Measurements from ENCODE around the gene UBLCP1.

DNA sequence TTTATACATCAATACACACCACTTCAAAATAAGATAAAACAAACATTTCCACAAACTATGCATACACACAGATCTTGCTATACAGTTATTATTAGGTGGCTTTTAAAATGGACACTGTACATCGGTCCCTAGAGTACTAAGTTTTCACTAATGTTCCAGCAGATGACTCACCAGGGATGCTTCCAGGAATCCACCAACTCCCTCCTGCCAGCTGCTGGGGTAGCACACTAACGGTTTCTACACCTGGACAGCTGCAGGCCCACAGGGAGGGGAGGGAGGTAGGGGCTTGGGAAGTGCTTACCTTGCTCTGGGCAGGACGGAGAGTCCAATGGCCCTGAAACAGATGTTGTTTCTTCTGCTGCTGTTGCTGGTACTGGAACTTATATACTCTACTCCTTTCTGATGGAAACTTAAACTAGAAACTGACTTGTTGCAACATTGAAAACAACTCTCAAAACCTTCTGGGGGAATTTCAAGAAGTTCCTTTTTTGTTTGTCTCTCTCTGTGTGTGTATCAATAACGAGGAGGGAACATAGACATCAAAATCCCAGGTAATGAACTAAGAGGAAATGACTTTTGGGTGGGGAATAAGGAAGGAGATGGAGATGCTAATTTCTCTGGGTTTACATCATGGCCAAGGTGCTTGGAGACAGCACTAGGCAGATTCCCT lies 67.2 kb downstream of the UBLCP1 start, which contains the start of gene IL12B:
- TF ChIP-seq CTCF (IDR thresholded peaks at IDR 0.05; ENCODE audit: extremely low read depth in 1 of 2, insufficient read depth in 1 of 2, low read depth in 1 of 2, low read length in 2 of 2) (no peak), POLR2A (IDR thresholded peaks at IDR 0.05; ENCODE audit: low read depth, low read length) (no peak), EZH2 (IDR thresholded peaks at IDR 0.05; ENCODE audit: borderline replicate concordance, low read depth, low read length, severe bottlenecking) (no peak), JUN (IDR thresholded peaks at IDR 0.05; ENCODE audit: borderline replicate concordance, insufficient read depth, insufficient read length, low read depth) (no peak), POLR2AphosphoS5 (IDR thresholded peaks at IDR 0.05; ENCODE audit: insufficient read depth, low read depth, low read length) (no peak), MYC (IDR thresholded peaks at IDR 0.05; ENCODE audit: low read depth, low read length) (no peak)

Data from endothelial cell of umbilical vein (primary cell).